Skeletal muscle tissue (tissue), 4 donors: ENCODE measurements around the gene LAMA4. TPM values are rescaled to one million over a fixed set of nuclear protein-coding genes. Genes with fewer than 3 reads are reported as not detected.
A peak's percentile ranks its signal among the peaks of the same experiment; 100 is the strongest.

Experiments used
- H3K27ac ChIP-seq: one replicate; pipeline ENCODE4 v1.7.0; 2013; ENCODE audit warnings: mild to moderate bottlenecking, low read depth, low read length, inconsistent platforms
- H3K27me3 ChIP-seq, 3 donors: one replicate each; pipeline ENCODE4 v1.7.0; 2013; ENCODE audit warnings: low read length in 3 of 3; ENCODE audit not compliant: control insufficient read depth in 3 of 3, insufficient read depth in 3 of 3
- H3K36me3 ChIP-seq, 3 donors: one replicate each; pipeline ENCODE4 v1.7.0; 2013; ENCODE audit warnings: low read length in 3 of 3; ENCODE audit not compliant: control insufficient read depth in 3 of 3, insufficient read depth in 3 of 3
- H3K4me1 ChIP-seq, 3 donors: one replicate each; pipeline ENCODE4 v1.7.0; 2013; ENCODE audit warnings: low read length in 3 of 3, mild to moderate bottlenecking in 3 of 3; ENCODE audit not compliant: control insufficient read depth in 3 of 3, insufficient read depth in 3 of 3
- H3K4me3 ChIP-seq, 3 donors: one replicate each; pipeline ENCODE4 v1.7.0; 2013; ENCODE audit warnings: low read length in 3 of 3
- H3K9ac ChIP-seq, 3 donors: one replicate each; pipeline ENCODE4 v1.7.0; 2013; ENCODE audit warnings: low read length in 3 of 3, mild to moderate bottlenecking in 3 of 3, moderate library complexity in 2 of 3, low read depth in 1 of 3
- H3K9me3 ChIP-seq, 3 donors: one replicate each; pipeline ENCODE4 v1.7.0; 2013; ENCODE audit warnings: low read length in 3 of 3; ENCODE audit not compliant: control insufficient read depth in 3 of 3
- total RNA-seq: library from RNA; depleted of rRNA; stranded (reverse); fragments of >200 nt; gene quantifications from one replicate; pipeline ENCODE4 v1.2.3, GENCODE V29; 2014
- donor health status: Osteomylitis.

Gene LAMA4
- total RNA-seq, 1 donor from 2014 or later = 248 TPM

- H3K4me3 ChIP-seq = no peak overlapping the region
Observed at GRCh38 chr6:112258642-112259336, 4.4 kb upstream of the LAMA4 start.

GRCh38 chr6:112257178-112257855 is 3.0 kb upstream of the LAMA4 start:
- Histone ChIP-seq H3K36me3 (no peaks in the 10 kb centered on the region), H3K9me3 (no peaks in the 10 kb centered on the region), H3K27ac (no peak overlapping the region), H3K9ac (no peak overlapping the region), H3K4me3 (no peak overlapping the region), H3K27me3 (no peaks in the 10 kb centered on the region), H3K4me1 (peaks cover 6 to 22% (median 11%) of the 10 kb centered on the region in 3 donors)

More at GRCh38 chr6:112258642-112259336, 4.4 kb upstream of the LAMA4 start:
- H3K27me3 ChIP-seq = no peaks in the 10 kb centered on the region
- H3K27ac ChIP-seq = no peak overlapping the region
- no peak overlapping the region for H3K9ac ChIP-seq
- H3K4me1 ChIP-seq = peaks cover 3 to 17% (median 11%) of the 10 kb centered on the region in 3 donors
- H3K9me3 ChIP-seq = no peaks in the 10 kb centered on the region
- H3K36me3 ChIP-seq = no peaks in the 10 kb centered on the region

- H3K4me1 ChIP-seq = peaks cover 6 to 22% (median 11%) of the 10 kb centered on the region in 3 donors
- no peak overlapping the region for H3K9ac ChIP-seq
- H3K9me3 ChIP-seq = no peaks in the 10 kb centered on the region
- peak overlapping the region; percentile 1 to 91 (median 87) for H3K4me3 ChIP-seq
- H3K27me3 ChIP-seq = no peaks in the 10 kb centered on the region
- H3K36me3 ChIP-seq = no peaks in the 10 kb centered on the region
- peak overlapping the region; percentile 77 for H3K27ac ChIP-seq
Observed at GRCh38 chr6:112254921-112255320, 554 bp upstream of the LAMA4 start.

GRCh38 chr6:112253498-112253840 is 898 bp downstream of the LAMA4 start:
- H3K4me1 ChIP-seq = peaks cover 5 to 12% (median 6%) of the 10 kb centered on the region in 3 donors
- H3K9ac ChIP-seq = peak overlapping the region; percentile 79 to 86 (median 84)
- H3K27me3 ChIP-seq = no peaks in the 10 kb centered on the region

GRCh38 chr6:112252571-112253497 is 1.5 kb downstream of the LAMA4 start:
- Histone ChIP-seq H3K9ac (peak overlapping the region; percentile 79 to 86 (median 84)), H3K27me3 (no peaks in the 10 kb centered on the region), H3K4me1 (peaks cover 5 to 12% (median 6%) of the 10 kb centered on the region in 3 donors), H3K9me3 (no peaks in the 10 kb centered on the region), H3K4me3 (peak overlapping the region; percentile 81 to 91 (median 87)), H3K27ac (peak overlapping the region; percentile 77), H3K36me3 (no peaks in the 10 kb centered on the region)

More at GRCh38 chr6:112253498-112253840, 898 bp downstream of the LAMA4 start:
- Histone ChIP-seq H3K27ac (peak overlapping the region; percentile 77), H3K36me3 (no peaks in the 10 kb centered on the region), H3K4me3 (peak overlapping the region; percentile 81 to 91 (median 87)), H3K9me3 (no peaks in the 10 kb centered on the region)

- no peak overlapping the region for H3K9ac ChIP-seq
- peak overlapping the region; percentile 8 for H3K27ac ChIP-seq
- H3K4me1 ChIP-seq = peaks cover 5 to 12% (median 11%) of the 10 kb centered on the region in 3 donors
- no peaks in the 10 kb centered on the region for H3K27me3 ChIP-seq
- no peaks in the 10 kb centered on the region for H3K9me3 ChIP-seq
- peak overlapping the region; percentile 33 to 91 (median 65) for H3K4me3 ChIP-seq
- no peaks in the 10 kb centered on the region for H3K36me3 ChIP-seq
Observed at GRCh38 chr6:112251171-112251875, 3.0 kb downstream of the LAMA4 start.

- Histone ChIP-seq H3K36me3 (no peaks in the 10 kb centered on the region), H3K4me1 (peaks cover 7 to 18% (median 15%) of the 10 kb centered on the region in 3 donors), H3K9me3 (no peaks in the 10 kb centered on the region), H3K27ac (no peak overlapping the region), H3K4me3 (no peak overlapping the region), H3K9ac (no peak overlapping the region), H3K27me3 (no peaks in the 10 kb centered on the region)
Observed at GRCh38 chr6:112249489-112249888, 4.9 kb downstream of the LAMA4 start.

- H3K9me3 ChIP-seq = no peaks in the 10 kb centered on the region
- peak overlapping the region; percentile 10 for H3K27ac ChIP-seq
- no peaks in the 10 kb centered on the region for H3K27me3 ChIP-seq
- peaks cover 0 to 2% (median 0%) of the 10 kb centered on the region in 3 donors for H3K36me3 ChIP-seq
- H3K4me3 ChIP-seq = no peak overlapping the region
- peak overlapping the region in 1 of 3 donors; percentile 36 for H3K9ac ChIP-seq
- peaks cover 3 to 21% (median 4%) of the 10 kb centered on the region in 3 donors for H3K4me1 ChIP-seq
Observed at GRCh38 chr6:112247275-112247674, 7.1 kb downstream of the LAMA4 start.

GRCh38 chr6:112245511-112246203 is 8.7 kb downstream of the LAMA4 start:
- H3K36me3 ChIP-seq = peaks cover 0 to 2% (median 0%) of the 10 kb centered on the region in 3 donors
- H3K27me3 ChIP-seq = no peaks in the 10 kb centered on the region
- H3K9ac ChIP-seq = no peak overlapping the region
- H3K4me3 ChIP-seq = no peak overlapping the region
- H3K4me1 ChIP-seq = peaks cover 3 to 21% (median 4%) of the 10 kb centered on the region in 3 donors
- peak overlapping the region; percentile 58 for H3K27ac ChIP-seq
- no peaks in the 10 kb centered on the region for H3K9me3 ChIP-seq
